KG1 (cell line): Measurements from ENCODE around the gene RAB3IL1.
"Not testable (repeated sequence)": the region's sequence is repeated elsewhere in the genome, so short reads cannot be mapped to it uniquely, and the experiment has no call there.

ENCODE experiments used
- DNase-seq: peaks from one replicate; lab custom pipeline; 2025; lab: John Stamatoyannopoulos, UW

The RAB3IL1 gene, protein sequence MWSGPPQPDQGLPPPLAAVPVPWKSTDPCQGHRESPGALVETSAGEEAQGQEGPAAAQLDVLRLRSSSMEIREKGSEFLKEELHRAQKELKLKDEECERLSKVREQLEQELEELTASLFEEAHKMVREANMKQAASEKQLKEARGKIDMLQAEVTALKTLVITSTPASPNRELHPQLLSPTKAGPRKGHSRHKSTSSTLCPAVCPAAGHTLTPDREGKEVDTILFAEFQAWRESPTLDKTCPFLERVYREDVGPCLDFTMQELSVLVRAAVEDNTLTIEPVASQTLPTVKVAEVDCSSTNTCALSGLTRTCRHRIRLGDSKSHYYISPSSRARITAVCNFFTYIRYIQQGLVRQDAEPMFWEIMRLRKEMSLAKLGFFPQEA

DNA sequence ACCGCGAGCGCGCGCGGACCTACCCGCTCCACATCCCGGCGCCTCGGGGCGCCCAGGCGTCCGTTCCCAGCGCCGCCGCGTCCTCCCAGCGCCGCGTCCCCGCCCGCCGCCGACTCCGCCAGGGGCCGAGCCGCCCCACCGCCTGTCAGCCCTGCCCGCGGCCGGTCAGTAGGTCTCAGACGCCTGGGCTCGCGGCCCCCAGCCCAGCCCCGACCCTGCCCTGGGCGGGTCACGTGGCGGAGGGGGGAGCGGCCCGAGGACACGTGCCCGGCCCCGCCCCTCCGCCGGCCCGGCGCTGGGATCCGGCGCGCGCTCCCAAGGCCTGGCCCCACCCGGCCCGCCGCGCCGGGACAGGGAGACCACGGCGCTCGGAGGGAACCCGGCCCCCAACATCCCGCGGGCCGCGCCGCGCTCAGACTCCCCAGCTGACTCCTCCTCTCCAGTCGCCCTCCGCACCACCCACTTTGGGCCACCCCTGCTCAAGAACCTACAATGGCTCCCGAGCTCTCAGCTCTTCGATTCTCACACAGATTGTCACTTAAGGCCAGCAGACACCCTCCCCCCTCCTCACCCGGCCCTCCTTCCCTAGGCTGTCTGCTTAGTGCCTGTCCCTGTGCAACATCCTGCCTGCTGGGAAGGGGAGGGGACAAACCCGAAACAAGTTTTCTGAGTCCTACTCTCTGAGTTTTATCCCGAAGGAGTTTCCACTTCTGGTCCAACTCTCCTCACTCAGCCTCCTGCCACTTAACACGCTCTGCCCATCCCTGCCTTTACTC, at the start of gene RAB3IL1:
Gene RAB3IL1, minus strand, starts transcription at position 233 of the 776 bp plus-strand sequence. Its CDS starts 199 bp downstream, at position 34.
- DNase-seq = no peak

DNA sequence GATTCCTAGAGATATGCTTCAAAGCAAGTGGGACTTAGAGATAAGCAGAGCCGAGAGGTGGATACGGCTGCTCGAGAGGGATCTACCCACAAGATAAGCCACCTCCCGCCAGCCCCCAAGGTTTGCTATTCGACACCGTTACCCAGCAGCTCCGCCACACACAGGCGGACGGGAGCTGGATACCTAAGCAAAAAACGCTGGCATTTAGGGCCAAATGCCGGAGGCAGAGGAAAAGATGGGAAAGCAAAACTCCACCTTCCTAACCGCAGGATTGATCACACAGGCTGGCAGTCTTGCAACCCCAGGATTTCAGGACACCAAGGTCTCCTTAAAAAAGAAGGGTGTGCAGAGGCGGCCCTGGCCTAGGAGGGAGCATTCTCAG, 49.4 kb upstream of the RAB3IL1 start:
- no peak for DNase-seq

DNA sequence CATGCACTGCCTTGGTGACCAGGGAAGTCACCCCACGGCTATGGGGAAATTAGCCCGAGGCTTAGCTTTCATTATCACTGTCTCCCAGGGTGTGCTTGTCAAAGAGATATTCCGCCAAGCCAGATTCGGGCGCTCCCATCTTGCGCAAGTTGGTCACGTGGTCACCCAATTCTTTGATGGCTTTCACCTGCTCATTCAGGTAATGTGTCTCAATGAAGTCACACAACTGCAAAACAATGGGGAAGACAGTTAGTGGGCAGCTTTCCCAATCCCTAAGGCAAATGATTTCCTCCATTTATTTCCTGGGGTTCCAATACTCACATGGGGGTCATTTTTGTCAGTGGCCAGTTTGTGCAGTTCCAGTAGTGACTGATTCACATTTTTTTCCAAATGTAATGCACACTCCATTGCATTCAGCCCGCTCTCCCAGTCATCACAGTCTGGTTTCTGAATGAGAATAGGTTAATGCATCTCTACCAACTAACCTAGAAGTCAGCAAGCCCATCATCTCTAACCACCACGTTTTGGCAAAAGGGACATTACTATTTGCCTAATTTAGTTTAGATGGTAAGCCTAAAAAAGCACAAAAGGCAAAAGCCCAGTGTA, 47.4 kb upstream of the RAB3IL1 start:
- not testable (repeated sequence) for DNase-seq

DNA sequence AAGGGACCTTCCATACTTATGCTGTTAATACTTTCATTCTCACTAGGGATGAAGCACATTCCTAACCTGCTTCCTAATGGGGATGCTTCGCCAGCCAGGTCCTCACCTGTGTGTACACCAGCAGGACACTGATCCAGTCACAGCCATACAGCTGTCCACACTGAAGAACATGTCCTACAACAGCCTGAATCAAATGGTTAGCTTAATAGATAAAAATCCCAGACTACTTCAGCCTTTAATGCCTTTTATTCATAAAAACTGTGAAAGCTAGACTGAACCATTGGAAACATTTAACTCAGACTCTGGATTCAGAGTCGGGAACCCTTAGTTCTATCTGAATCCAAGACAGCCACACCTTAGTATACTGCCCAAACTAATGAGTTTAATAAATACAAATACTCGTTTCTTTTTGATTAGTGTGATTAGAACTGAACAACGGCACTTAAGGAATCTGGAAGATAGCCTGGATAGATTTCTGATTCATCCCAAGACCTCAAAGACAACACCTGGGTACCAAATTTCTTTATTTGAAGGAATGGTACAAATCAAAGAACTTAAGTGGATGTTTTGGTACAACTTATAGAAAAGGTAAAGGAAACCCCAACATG, 46.8 kb upstream of the RAB3IL1 start:
- DNase-seq = no peak

DNA sequence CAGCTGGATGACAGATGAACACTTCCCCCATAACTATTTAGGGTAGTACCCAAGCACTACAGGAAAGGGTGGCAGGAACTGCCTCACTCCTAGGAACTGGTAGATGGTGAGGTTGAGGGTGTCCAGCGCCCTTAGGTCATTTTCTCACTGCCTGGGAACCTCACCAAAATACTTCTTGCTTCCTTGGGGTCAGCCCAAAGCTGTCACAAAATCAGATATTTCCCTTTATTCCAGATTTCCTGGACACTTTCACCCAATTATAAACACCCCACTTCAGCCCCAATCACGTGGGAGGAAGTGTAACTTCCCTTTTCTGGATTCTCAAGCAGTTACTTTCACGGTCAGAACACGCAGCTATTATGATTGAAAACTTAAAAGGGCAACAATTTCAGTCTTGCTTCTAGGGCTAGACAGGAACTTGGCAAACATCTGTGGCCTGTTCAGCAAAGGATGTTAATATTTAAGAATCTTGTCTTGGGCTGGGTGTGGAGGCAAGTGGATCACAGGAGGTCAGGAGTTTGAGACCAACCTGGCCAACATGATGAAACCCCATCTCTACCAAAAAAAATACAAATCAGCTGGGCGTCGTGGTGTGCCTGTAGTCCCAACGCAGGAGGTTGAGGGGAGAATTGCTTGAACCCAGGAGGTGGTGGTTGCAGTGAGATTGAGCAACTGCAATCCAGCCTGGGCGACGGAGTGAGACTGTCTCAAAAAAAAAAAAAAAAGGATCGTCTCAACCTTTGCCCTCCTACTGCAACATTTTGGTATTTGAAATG, 46.1 kb upstream of the RAB3IL1 start:
- peak; percentile 86 for DNase-seq

DNA sequence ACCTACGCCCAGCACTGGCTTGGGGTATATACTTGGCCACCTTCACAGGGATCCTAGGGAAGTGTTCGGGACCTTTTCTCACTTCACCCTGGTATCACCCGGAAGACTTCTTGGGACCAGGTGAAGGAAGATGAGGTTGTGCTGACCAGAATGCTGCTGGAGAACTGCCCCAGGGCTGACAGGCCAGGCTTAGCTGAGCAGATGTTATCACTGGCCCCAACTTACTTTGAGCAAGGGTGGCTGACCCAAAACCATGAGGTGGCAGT, 45.6 kb upstream of the RAB3IL1 start:
- DNase-seq = no peak

DNA sequence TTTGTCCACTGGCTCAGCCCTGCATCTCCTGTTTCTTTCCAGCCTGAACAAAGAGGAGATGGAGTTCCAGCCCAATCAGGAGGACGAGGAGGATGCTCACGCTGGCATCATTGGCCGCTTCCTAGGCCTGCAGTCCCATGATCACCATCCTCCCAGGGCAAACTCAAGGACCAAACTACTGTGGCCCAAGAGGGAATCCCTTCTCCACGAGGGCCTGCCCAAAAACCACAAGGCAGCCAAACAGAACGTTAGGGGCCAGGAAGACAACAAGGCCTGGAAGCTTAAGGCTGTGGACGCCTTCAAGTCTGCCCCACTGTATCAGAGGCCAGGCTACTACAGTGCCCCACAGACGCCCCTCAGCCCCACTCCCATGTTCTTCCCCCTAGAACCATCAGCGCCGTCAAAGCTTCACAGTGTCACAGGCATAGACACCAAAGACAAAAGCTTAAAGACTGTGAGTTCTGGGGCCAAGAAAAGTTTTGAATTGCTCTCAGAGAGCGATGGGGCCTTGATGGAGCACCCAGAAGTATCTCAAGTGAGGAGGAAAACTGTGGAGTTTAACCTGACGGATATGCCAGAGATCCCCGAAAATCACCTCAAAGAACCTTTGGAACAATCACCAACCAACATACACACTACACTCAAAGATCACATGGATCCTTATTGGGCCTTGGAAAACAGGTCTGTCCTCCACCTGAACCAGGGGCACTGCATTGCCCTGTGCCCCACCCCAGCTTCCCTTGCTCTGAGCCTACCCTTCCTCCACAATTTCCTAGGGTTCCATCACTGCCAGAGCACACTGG, 45.0 kb upstream of the RAB3IL1 start:
- no peak for DNase-seq

DNA sequence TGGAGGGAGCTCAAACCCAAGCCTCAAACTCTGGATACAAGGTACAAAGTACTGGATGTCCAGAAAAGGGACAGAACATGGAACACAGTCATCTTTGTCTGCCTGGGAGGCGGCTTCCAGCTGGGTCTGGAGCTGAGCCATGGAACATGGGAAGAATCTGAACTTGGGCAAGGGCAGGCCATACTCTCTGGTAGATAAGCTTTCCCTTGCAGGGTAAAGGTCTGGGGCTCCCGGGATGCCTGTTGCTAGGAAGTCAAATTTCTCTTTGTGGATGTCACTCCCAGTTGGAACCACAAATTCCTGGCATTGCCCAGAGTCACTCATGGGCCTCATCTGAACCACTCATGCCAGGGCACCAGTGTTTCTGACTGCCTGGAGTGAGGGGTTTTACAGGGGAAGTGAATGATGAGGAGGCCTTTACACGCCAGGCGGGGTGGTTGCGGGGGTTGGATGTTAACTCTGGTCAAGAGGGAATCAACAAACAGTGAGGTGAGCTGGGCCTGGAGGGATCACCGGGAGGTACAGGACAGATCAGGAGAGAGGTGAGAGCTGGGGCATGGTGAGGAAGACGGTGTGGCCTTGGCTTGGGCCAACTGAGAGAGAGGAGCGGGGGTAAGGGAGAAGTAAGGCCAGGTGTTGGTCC, 44.3 kb upstream of the RAB3IL1 start:
- DNase-seq = no peak

DNA sequence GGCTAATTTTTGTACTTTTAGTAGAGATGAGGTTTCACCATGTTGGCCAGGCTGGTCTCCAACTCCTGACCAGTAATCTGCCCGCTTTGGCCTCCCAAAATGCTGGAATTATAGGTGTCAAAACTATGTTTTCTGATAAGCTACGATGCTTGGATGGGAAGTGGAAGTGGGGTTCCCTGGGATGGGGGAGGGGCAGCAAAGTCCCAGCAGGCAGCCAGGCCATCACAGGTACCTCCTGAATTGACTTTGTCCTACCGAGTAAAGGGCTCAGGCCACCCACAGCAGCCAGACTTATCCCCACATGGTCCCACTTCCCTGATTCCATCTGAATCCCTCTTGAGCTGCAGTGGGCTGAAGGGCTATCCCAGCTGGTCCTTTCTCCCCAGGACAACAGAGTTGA, 43.2 kb upstream of the RAB3IL1 start:
- no peak for DNase-seq

DNA sequence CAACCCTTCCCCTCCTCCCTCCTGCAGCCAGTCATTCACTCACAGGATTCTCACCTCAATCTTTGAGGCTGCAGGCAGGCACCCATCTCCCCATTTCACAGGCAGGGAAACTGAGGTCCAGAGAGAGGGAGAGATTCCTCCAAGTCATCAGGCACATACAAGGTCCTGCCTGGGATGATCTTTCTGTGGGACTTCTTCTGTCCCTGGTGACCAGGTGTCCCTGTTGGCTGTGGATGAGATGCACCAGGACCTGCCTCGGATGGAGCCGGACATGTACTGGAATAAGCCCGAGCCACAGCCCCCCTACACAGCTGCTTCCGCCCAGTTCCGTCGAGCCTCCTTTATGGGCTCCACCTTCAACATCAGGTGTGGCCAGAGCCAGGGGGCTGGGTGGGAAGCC, 42.3 kb upstream of the RAB3IL1 start:
- no peak for DNase-seq

DNA sequence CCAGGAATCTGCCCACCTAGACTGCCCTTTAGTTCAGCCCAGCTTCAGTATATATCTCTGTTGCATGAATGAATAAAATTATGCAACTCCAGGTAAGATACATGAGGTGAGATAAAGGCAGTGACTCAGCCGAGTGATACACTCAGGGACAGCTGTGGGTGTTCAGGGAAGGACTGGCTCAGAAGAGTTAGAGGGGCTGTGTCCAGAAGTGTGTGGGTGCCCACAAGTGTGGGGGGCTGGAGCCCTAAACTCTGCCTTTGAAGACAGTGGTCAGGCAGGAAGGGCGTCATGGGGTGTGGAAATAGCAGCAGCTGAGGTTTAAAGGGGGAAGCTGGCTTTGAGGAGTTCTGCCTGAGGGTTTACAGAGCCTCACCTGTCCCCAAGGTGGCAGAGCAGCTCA, 41.7 kb upstream of the RAB3IL1 start:
- DNase-seq = no peak

DNA sequence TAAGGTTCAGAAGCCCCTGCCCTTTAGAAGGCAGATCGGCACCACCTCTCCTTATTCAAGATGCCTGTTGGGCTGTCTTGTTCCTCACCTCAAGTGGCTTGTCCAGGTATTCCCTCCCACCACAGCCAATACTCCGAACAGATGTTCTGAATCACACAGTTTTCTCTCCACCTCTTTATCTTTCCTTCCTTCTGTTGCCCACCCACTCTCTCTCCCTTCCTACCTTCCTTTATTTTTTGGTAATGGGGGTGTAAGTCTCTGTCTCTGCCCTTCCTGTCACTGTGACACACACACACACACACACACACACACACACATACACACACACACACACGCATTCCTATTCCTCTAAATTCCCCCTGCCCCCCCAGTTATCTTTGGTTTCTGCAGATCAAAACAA, 41.2 kb upstream of the RAB3IL1 start:
- no peak for DNase-seq

DNA sequence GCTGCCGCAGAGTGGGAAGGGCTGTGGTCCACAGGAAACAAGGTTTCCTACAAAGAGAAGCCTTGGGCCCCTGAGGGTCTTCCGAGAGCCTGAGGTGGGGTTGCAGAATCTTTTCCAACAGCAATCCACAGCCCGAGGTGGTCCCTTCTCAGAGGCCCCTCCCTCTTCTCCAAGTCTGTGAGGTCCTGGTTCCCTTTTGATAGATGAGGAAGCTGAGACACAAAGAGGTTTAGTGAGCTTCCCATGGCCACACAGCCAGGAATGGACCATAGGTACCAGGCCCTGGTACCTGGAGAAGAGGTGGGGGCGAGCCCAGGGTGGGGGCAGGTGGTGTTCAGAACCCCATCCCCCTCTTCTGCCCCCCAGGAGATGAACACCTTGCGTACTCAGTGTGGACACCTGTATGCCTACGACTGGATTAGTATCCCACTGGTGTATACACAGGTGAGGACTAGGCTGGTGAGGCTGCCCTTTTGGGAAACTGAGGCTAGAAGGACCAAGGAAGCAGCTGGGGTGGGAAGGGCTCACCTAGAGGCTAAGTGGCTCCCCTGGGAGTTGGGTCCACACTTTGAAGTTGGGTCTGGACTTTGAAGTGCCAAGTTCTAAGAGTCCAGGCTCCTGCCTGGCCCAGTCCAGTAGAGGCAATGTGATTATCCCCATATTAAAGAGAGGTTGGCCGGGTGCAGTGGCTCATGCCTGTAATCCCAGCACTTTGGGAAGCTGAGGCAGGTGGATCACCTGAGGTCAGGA, 39.8 kb upstream of the RAB3IL1 start:
- no peak for DNase-seq

DNA sequence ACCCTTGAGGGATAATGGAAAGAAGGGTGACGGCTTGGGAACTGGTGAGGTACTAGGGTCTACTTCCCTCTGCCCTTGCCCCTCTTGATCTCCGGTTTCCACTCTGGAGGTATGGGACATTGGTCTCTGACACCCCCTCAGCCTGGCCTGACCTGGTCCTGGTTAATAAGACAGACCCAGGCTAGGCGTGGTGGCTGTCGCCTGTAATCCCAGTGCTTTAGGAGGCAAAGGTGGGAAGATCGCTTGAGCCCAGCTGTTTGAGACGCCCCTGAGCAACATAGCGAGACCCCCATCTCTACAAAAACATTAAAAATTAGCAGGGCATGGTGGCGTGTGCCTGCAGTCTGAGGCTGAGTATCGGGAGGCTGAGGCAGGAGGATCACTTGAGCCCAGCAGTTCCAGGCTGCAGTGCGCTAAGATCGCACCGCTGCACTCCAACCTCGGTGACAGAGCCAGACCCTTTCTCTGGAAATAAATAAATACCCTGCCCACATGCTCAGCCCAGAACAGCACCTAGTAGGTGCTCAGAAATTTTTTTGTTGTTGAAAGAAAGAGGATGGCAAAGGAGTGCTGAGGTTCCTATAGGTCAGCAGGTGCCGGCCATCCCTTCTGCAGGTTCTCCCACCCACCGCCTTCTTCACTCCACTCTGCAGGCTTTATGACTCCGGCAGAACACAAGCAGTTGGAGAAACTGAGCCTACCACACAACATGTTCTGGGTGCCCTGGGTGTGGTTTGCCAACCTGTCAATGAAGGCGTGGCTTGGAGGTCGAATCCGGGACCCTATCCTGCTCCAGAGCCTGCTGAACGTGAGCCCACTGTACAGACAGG, 39.0 kb upstream of the RAB3IL1 start:
- no peak for DNase-seq

DNA sequence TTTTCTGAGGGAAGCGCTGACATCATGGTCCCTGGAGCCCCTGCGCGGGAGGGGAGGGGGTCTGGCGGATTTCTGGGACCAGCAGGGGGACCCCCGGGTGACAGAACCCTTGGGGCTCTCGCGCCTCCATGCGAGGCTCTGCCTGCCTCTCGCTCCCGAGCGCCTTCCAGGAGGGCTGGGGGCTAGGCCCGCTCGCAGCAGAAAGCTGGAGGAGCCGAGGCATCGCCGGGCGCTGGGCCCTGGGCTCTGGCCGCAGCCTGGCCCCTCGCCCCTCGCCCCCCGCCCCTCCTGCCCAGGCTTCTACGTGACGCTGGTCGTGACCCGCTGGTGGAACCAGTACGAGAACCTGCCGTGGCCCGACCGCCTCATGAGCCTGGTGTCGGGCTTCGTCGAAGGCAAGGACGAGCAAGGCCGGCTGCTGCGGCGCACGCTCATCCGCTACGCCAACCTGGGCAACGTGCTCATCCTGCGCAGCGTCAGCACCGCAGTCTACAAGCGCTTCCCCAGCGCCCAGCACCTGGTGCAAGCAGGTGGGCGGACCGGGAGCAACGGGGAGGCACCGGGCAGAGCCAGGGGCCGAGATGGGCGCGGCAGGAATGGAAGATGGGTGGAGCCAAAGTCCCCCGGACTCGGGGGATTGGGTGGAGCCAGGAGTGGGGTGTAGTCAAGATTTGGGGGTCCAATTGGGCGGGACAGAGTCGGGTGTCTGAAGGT, 38.2 kb upstream of the RAB3IL1 start:
- no peak for DNase-seq

DNA sequence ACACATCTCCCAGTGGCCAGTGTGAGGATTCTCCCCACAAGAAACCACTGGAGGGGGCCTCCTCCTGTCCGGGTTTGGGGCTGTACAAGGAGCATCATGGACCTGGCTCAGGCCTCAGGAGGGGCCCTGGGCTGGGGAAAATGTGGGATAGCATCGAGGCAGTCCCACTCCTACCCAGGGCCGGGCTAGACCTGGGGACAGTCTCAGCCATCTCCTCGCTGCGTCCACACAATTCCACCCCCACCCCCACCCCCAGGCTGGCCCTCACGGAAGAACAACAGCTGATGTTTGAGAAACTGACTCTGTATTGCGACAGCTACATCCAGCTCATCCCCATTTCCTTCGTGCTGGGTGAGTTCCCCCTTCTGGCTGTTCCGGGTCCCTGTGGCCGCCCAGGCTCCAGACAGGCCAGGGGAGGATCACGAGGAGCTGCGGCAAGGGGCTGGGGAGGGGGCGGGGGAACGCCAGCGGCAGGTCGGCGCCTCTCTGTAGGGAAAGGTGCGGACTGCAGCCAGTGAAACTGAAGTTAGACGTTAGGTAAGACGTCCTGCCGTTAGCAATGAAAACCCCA, 37.6 kb upstream of the RAB3IL1 start:
- no peak for DNase-seq

DNA sequence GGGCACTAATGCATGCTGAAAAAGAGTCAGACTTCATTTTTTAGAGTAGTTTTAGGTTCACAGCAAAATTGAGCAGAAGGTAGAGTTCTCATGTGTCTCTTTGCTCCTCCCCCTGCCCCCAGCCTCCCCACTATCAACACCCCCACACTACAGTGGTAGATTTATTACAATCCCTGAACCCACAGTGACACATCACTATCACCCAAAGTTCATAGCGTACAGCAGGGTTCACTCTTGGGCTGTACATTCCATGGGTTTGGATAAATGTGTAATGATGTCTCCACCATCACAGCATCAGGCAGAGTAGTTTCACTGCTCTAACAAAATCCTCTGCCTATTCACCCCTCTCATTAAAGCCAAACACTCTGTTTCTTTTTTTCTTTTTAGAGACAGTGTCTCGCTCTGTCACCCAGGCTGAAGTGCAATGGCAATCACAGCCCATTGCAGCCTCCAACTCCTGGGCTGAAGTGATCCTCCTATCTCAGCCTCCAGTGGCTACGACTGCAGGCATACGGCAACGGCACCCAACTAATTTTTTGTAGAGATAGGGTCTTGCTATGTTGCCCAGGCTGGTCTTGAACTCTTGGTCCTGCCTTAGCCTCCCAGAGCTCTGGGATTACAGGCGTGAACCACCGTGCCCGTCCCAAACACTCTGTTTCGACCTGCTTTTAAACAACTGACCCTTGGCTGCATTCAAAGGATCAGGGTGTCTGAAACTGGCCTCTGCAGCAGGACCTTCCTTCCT, 36.9 kb upstream of the RAB3IL1 start:
- DNase-seq = no peak
